WI38 (cell line): ENCODE data around the gene TMEM11.

ENCODE experiments used
- H3K4me3 ChIP-seq: 2 replicates; pipeline ENCODE4 v1.5.1; 2011; ENCODE audit warnings: low read depth, mild to moderate bottlenecking, control low read depth, low read length
- TF ChIP-seq, protein P1 (sequence below): IDR thresholded peaks from 2 replicates; pipeline ENCODE4 v1.5.1; 2012; ENCODE audit warnings: low read depth, mild to moderate bottlenecking, control low read depth, low read length

TMEM11 gene

DNA sequence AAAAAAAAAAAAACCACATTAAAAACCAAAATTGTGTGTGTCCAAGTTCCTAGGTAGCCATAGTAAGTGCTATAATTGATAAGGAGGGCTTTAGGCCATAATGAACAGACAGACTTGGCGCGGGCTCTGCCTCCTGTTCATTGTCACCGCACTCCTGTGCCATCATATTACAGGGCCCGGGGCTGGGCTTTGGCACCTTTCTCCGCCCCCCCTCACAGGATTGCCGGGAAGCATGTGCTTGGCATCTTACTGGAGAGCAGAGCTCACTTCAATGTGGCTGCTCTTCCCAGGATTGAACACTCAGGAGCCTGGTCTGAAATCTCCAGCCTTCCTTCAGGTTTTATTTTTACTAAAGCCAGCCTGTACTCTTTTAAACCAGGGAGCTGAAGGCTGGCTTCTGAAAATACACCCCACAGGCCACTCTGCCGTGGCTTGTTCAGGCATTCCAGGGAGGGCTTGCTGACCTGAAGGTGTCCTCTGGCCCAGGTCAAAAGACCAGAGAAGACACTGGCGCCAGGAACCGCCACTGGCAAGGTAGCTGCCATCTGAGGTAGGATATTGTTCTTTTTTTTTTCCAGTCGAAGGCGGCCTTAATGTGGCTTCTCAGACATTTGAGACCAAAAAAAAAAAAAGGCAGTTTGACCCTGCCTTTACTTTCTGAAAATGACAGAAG is 47.9 kb downstream of the TMEM11 start:
- no peak overlapping the region for H3K4me3 ChIP-seq
- TF ChIP-seq, protein P1, sequence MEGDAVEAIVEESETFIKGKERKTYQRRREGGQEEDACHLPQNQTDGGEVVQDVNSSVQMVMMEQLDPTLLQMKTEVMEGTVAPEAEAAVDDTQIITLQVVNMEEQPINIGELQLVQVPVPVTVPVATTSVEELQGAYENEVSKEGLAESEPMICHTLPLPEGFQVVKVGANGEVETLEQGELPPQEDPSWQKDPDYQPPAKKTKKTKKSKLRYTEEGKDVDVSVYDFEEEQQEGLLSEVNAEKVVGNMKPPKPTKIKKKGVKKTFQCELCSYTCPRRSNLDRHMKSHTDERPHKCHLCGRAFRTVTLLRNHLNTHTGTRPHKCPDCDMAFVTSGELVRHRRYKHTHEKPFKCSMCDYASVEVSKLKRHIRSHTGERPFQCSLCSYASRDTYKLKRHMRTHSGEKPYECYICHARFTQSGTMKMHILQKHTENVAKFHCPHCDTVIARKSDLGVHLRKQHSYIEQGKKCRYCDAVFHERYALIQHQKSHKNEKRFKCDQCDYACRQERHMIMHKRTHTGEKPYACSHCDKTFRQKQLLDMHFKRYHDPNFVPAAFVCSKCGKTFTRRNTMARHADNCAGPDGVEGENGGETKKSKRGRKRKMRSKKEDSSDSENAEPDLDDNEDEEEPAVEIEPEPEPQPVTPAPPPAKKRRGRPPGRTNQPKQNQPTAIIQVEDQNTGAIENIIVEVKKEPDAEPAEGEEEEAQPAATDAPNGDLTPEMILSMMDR: no peak

DNA sequence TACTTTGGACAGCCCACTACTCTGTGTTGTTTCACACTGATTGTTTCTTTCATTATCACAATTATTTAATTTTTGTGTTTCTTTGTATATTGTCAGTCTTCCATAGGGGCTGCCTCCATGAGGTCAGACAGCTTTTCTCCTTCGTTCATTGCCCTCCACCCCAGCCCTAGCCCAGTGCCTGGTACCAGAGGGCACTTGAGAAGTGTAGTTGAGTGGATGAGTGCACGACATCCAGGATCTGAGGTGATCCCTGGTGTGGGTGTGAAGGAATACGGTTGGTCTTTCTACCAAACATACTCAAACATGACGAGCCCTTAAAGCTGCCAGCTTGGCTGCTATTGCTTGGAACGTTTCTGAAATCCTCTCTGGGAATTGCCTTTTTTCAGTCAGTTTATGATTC is 49.3 kb downstream of the TMEM11 start:
- H3K4me3 ChIP-seq: no peak overlapping the region
- TF ChIP-seq, protein P1: no peak

DNA sequence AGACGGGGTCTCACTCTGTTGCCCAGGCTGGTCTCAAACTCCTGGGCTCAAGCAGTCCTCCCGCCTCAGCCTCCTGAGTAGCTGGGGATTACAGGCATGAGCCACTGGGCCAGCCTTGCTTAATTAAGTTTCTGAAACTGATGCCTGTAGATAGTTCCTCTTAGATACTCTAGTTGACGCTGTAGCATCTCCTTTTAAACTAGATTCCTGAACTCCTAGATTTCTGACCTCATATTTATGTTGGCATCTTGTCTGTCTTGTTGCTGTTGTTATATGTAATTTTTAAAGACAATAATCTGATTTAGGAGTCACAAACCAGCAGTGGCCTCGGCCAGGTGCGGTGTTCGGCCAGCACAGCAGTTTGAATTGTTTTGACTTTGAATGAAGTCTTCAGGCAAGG is 49.7 kb downstream of the TMEM11 start:
- TF ChIP-seq, protein P1: no peak
- H3K4me3 ChIP-seq: no peak overlapping the region

GRCh38 chr17:21163101-21163500 is 50.9 kb downstream of the TMEM11 start:
- no peak overlapping the region for H3K4me3 ChIP-seq
- TF ChIP-seq, protein P1: no peak

GRCh38 chr17:21162394-21162775 is 51.6 kb downstream of the TMEM11 start:
- H3K4me3 ChIP-seq: no peak overlapping the region
- TF ChIP-seq, protein P1: no peak

DNA sequence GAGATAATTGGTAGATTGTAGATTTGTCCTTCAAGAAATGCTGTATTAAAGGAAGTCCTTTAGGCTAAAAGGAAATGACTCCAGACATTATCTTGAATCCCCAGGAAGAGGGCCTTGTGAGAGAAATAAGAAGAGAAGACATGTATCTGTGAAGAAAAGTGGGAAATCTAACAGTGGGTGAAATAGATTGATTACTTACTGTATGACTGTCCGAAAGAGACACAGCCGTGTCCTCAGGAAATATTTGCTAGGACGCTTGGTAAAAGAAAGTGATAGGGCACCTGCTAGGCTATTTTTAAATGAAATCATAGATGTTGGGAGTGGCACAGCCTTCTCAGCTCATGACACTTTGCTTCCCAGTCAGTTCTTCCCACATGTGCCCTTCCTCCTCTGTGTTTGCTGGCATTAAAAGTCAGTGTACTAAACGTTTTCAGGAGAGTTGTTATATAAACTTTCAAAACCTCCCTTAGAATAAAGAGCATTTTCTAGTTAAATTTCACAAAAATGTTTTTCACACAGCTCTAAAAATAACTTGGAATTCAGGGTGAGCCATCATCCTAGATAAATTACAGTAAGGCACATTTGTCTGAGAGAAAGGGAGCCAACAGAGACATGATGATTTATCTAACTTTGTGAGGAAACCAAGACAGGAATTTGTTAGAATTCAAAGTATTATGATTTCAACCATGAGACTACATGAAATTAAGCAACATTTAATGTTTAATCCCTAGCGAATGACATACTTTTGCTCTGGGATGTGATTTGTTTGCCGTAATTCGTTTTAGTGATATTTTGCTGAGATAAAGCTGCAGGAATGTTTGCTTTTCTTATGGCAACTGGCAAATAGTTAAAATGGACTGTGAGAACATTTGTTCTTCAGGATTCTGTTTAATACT is 52.2 kb downstream of the TMEM11 start:
- no peak overlapping the region for H3K4me3 ChIP-seq
- TF ChIP-seq, protein P1: no peak

DNA sequence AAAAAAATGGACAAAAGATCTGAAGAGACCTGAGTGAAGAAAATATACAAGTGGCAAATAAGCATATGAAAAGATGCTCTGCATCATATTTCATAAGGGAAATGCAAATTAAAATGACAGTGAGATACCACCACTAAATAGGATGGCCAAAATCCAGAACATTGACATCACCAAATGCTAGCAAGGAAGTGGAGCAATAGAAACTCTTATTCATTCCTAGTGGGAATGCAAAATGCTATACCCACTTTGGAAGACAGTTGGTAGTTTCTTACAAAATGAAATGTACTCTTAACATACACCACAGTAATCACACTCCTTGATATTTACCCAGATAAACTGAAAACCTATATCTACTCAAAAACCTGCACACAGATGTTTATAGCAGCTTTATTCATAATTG is 53.6 kb downstream of the TMEM11 start:
- TF ChIP-seq, protein P1: no peak
- H3K4me3 ChIP-seq: no peak overlapping the region
